Common myeloid progenitor, CD34-positive (primary cell): ENCODE results near the gene INTS3.

Experiments used
- CTCF ChIA-PET: fragments of 350-600 bp; sonication (Branson Sonifier 250); formaldehyde crosslinking; loops from one replicate; lab custom pipeline; 2021; ENCODE audit warnings: antibody characterized with exemption; lab: Charles Lee
- POLR2A ChIA-PET: fragments of 350-600 bp; sonication (Branson Sonifier 250); formaldehyde crosslinking; loops from one replicate; lab custom pipeline; 2021; ENCODE audit warnings: antibody characterized with exemption; lab: Charles Lee
- DNase-seq, 3 donors: peaks; one replicate each; pipeline versions ENCODE4 v3.0.0 to v3.0.0-alpha.2; 2013
- H3K27ac ChIP-seq, 2 experiments: 1 replicate in 1 of 2; 2 replicates in 1 of 2; pipeline ENCODE4 v1.7.0; 2013; ENCODE audit warnings: inconsistent platforms in 2 of 2, low read length in 2 of 2, mild to moderate bottlenecking in 2 of 2, low read depth in 1 of 2, moderate library complexity in 1 of 2; ENCODE audit not compliant: severe bottlenecking in 2 of 2, insufficient read depth in 1 of 2, poor library complexity in 1 of 2
- H3K27me3 ChIP-seq, 5 experiments: replicated peaks in 2 of 5; 1 replicate in 3 of 5; 2 replicates in 2 of 5; pipeline versions ENCODE4 v1.6.1 to v1.7.0; 2013; ENCODE audit warnings: low read length in 4 of 5, mild to moderate bottlenecking in 2 of 5, moderate library complexity in 2 of 5, inconsistent platforms in 1 of 5; ENCODE audit not compliant: insufficient read depth in 5 of 5, control insufficient read depth in 4 of 5
- H3K36me3 ChIP-seq, 4 experiments: 1 replicate in 2 of 4; 2 replicates in 2 of 4; pipeline versions ENCODE4 v1.6.1 to v1.7.0; 2013; ENCODE audit warnings: low read length in 3 of 4, control low read depth in 1 of 4, mild to moderate bottlenecking in 1 of 4; ENCODE audit not compliant: control insufficient read depth in 4 of 4, insufficient read depth in 4 of 4
- H3K4me1 ChIP-seq, 4 experiments: 1 replicate in 3 of 4; 2 replicates in 1 of 4; pipeline versions ENCODE4 v1.6.1 to v1.7.1; 2013; ENCODE audit warnings: low read length in 3 of 4, mild to moderate bottlenecking in 3 of 4, control low read depth in 1 of 4, inconsistent platforms in 1 of 4, moderate library complexity in 1 of 4; ENCODE audit not compliant: control insufficient read depth in 4 of 4, insufficient read depth in 4 of 4; ENCODE audit errors: control extremely low read depth in 1 of 4
- H3K4me3 ChIP-seq, 7 experiments: 1 replicate in 4 of 7; 2 replicates in 3 of 7; pipeline versions ENCODE4 v1.5.1 to v1.7.0; 2013; ENCODE audit warnings: mild to moderate bottlenecking in 7 of 7, low read length in 6 of 7, moderate library complexity in 6 of 7, inconsistent platforms in 2 of 7, low read depth in 2 of 7, control low read depth in 1 of 7; ENCODE audit not compliant: insufficient read depth in 4 of 7, control insufficient read depth in 1 of 7; ENCODE audit errors: extremely low read depth in 1 of 7
- H3K9me3 ChIP-seq, 5 experiments: 1 replicate in 4 of 5; 2 replicates in 1 of 5; pipeline versions ENCODE4 v1.6.1 to v1.7.1; 2013; ENCODE audit warnings: low read length in 4 of 5, mild to moderate bottlenecking in 2 of 5, inconsistent platforms in 1 of 5, low read depth in 1 of 5, moderate library complexity in 1 of 5; ENCODE audit not compliant: control insufficient read depth in 4 of 5, insufficient read depth in 2 of 5; ENCODE audit errors: control extremely low read depth in 1 of 5
- WGBS: methylation state at CpG from one replicate; pipeline ENCODE4 v1.1.5; 2013; ENCODE audit not compliant: insufficient coverage; 5-methylcytosine and 5-hydroxymethylcytosine counted together

The INTS3 gene

DNA sequence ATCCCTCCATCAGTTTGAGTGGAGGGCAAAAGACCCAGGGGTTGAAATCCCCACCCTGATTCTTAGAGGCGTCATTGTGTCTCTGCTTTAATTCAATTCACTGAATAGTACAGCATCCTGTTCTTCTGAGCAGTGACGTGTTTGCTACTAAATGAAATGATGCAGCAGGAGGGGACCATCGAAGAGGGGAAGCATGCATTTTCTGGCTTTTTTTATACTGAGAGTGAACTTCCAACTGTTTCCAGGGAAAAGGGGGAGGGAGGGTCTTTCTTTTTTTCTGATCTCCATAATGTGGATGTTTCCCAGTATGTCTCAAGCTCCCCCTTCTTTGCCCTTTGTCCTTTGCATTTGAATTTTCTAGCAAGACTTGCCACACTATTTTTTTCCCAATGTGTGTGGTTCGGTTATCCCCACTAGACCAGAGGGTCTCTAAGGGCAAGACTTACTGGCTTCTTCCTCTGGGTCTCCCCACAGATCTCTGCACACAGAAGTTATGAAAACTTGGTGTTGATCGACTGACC, 2.7 kb downstream of the INTS3 start:
- Histone ChIP-seq H3K9me3 (no peaks in the 10 kb centered on the region), H3K4me3 (no peak overlapping the region), H3K4me1 (peaks cover 6 to 19% (median 13%) of the 10 kb centered on the region in 4 experiments), H3K36me3 (peaks cover 0 to 9% (median 2%) of the 10 kb centered on the region in 4 experiments), H3K27me3 (no peaks in the 10 kb centered on the region), H3K27ac (no peak overlapping the region)
- ChIA-PET CTCF (interaction anchor here (1.0 to 2.5 kb wide), 5 partner anchors 8 to 58 kb away, joined by 3 to 7 read pairs (median 3); no protein-coding TSS in a partner anchor), POLR2A (no interaction called here)
- no peak for DNase-seq
- WGBS, result 100% methylated on average over 3 of the region's 5 CpGs

DNA sequence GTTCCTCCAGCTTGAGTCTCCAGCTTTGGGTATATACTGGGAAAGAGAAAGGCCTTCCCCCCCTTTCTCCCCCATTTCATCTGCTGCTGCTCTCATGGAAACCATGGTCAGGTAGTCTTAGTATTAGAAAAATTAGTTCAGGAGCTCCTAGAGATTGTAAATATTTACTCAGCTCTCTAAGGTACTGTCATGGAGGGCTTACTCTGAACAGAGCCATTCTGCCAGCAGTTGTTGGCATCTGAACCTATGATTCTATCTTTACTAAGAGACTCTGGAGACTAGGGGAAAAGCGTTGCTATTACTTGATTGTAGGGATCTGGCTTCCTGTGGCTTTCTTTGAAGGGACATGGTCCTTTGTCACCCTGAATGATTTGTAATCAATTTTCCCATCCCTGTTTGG, 6.1 kb downstream of the INTS3 start:
- WGBS, result 100% methylated on average over 1 of the region's 1 CpG
- Histone ChIP-seq H3K27ac (no peak overlapping the region), H3K36me3 (peaks cover 4 to 9% (median 7%) of the 10 kb centered on the region in 4 experiments), H3K4me3 (no peak overlapping the region), H3K9me3 (no peaks in the 10 kb centered on the region), H3K27me3 (no peaks in the 10 kb centered on the region), H3K4me1 (peaks cover 4 to 8% (median 5%) of the 10 kb centered on the region in 4 experiments)
- CTCF ChIA-PET, result interaction anchor here (1.5 kb wide), 1 partner anchor 39 kb away, joined by 4 read pairs; no protein-coding TSS in a partner anchor
- POLR2A ChIA-PET, result no interaction called here
- no peak for DNase-seq

DNA sequence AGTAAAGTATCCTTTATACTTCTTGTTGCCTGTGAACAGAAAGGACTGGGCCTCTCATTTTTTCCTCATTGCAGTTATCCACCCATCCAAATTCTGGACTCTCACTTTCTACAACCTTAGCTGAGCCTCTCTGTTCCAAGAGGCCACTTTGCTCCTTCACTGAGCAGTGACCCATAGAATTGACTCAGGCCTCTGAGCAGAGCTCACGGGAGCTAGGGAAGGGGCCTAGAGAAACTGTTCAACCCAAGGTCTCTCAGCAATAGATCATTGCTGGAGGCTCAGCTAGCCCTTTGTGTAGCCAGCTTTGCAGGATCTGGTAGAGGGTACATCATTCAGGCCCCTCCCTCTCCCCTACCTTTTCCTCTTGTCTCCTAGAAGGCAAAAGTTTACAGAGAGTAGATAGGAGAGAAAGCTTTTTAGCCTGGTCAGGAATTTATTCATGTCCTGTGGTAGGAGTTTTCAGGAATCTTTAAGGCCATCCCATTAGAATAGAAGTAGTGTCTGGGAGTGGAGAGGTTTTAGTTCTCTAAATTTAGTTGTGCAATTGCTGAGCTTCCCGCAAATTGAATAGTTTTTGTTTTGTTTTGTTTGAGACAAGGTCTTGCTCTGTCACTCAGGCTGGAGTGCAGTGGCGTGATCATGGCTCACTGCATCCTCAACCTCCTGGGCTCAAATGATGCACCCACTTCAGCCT, 6.7 kb downstream of the INTS3 start:
- ChIA-PET POLR2A (no interaction called here), CTCF (interaction anchor here (1.1 to 1.5 kb wide), 4 partner anchors 14 to 163 kb away, joined by 3 to 4 read pairs (median 3); no protein-coding TSS in a partner anchor)
- no peak overlapping the region for H3K27ac ChIP-seq

DNA sequence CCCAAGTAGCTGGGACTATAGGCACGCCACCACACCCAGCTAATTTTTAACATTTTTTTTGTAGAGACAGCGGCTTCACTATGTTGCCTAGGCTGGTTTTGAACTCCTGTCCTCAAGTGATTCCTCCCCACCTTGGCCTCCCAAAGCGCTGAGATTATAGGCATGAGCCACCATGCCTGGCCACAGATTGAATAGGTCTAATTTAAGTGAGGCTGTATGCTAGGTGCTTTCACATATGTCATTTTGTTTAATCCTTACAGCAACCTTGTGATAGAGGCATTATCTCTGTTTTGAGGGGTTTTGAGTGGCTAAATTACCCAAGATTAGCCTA, 7.2 kb downstream of the INTS3 start:
- no peak overlapping the region for H3K27ac ChIP-seq
- H3K27me3 ChIP-seq, result no peaks in the 10 kb centered on the region
- ChIA-PET POLR2A (no interaction called here), CTCF (interaction anchor here (1.1 to 1.5 kb wide), 5 partner anchors 10 to 163 kb away, joined by 3 to 5 read pairs (median 3); no protein-coding TSS in a partner anchor)
- 100% methylated on average over 2 of the region's 3 CpGs for WGBS
- no peaks in the 10 kb centered on the region for H3K4me1 ChIP-seq
- H3K9me3 ChIP-seq, result no peaks in the 10 kb centered on the region
- no peak for DNase-seq
- H3K36me3 ChIP-seq, result peaks cover 4 to 9% (median 7%) of the 10 kb centered on the region in 4 experiments
- H3K4me3 ChIP-seq, result no peak overlapping the region

More for the DNA sequence above, 6.7 kb downstream of the INTS3 start:
- no peak overlapping the region for H3K4me3 ChIP-seq
- peaks cover 4 to 9% (median 7%) of the 10 kb centered on the region in 4 experiments for H3K36me3 ChIP-seq
- H3K4me1 ChIP-seq, result peaks cover 0 to 3% (median under 1%) of the 10 kb centered on the region in 4 experiments
- no peaks in the 10 kb centered on the region for H3K9me3 ChIP-seq
- H3K27me3 ChIP-seq, result no peaks in the 10 kb centered on the region
- WGBS, result 100% methylated on average over 2 of the region's 3 CpGs
- no peak for DNase-seq

DNA sequence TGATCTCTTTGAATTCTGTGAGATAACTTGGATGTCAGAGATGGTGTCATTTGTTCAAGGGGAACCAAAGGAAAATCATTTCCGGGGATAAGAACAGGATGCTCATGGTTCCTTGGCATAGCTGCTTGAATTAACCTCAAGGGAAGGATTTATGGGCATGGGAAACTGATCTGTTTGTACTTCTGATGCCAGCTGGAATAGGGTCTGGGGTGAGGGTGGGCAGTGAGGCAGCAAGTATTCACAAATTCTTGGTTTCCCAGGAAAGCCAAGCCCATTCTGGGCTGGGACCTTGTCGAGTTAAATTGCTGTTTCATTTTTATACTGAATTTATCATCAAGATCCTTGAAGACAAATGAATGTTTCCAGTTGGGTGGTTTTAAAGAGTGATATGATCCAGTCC, 14.1 kb downstream of the INTS3 start:
- no peaks in the 10 kb centered on the region for H3K27me3 ChIP-seq
- POLR2A ChIA-PET, result no interaction called here

DNA sequence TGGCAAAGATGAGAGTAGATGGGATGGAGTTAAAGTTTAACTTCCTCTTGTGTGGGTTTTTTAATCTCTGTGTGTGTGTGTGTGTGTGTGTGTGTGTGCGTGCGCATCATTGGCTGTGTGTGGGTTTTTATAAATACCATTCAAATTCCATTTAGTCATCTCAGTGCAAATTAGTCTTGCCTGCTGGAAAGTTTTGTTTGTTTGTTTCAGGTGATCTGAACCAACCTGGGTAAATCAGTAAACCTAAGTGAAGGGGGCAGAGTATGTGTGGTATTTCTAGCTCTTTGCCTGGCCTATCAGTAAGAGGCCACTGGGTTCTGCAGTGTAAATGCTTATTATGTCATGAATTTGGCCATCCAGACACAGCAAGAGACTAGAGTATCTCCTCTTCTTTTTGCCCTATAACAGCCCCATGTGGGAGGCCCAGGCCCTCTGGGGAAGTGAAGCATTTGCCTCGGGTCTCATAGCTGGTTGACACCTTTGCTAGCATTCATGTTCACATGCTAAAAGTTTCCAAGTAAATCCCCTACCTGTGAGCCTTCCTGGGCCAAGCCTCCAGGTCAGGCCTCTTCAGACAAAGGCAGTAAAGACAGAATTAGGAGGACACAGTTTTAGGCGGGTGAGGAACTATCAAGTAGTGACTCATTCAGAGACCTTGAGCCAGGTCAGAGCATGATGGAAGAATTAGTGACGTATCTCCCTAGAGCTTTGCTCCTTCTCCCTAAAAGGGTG, 14.7 kb downstream of the INTS3 start:
- peaks cover 28 to 70% (median 51%) of the 10 kb centered on the region in 4 experiments for H3K36me3 ChIP-seq
- H3K4me1 ChIP-seq, result peaks cover 0 to 2% (median 0%) of the 10 kb centered on the region in 4 experiments
- H3K4me3 ChIP-seq, result no peak overlapping the region
- H3K27me3 ChIP-seq, result no peaks in the 10 kb centered on the region
- POLR2A ChIA-PET, result no interaction called here
- 100% methylated on average over 1 of the region's 5 CpGs for WGBS
- peak; percentile 29 to 73 (median 67) for DNase-seq
- CTCF ChIA-PET, result interaction anchor here (1.2 to 1.5 kb wide), 3 partner anchors 8 to 30 kb away, joined by 3 to 6 read pairs (median 4); no protein-coding TSS in a partner anchor
- H3K9me3 ChIP-seq, result no peaks in the 10 kb centered on the region
- H3K27ac ChIP-seq, result no peak overlapping the region

More for the DNA sequence above, 14.1 kb downstream of the INTS3 start:
- Histone ChIP-seq H3K27ac (no peak overlapping the region), H3K4me3 (no peak overlapping the region), H3K9me3 (no peaks in the 10 kb centered on the region), H3K4me1 (peaks cover 0 to 2% (median 0%) of the 10 kb centered on the region in 4 experiments), H3K36me3 (peaks cover 28 to 64% (median 46%) of the 10 kb centered on the region in 4 experiments)
- CTCF ChIA-PET, result interaction anchor here (1.0 to 2.0 kb wide), 5 partner anchors 9 to 111 kb away, joined by 3 to 5 read pairs (median 4); no protein-coding TSS in a partner anchor
- DNase-seq, result no peak
- WGBS, result 89% methylated on average over 1 of the region's 2 CpGs
